A673 (cell line): ENCODE measurements around the gene ANKRD23. TPM values are rescaled to one million over a fixed set of nuclear protein-coding genes. Genes with fewer than 3 reads are reported as not detected.
"Not testable (repeated sequence)": the region's sequence is repeated elsewhere in the genome, so short reads cannot be mapped to it uniquely, and the experiment has no call there.

Source experiments
- BruUV-seq: library from RNA; stranded (reverse); fragments of 400-500 nt; replicated peaks from 2 replicates; lab custom pipeline; 2021; lab: Mats Ljungman, UMichigan
- CTCF ChIA-PET: fragments of 300-600 bp; sonication (Branson Sonifier 250); formaldehyde crosslinking; loops from one replicate; lab custom pipeline; 2022; ENCODE audit warnings: antibody characterized with exemption; lab: Charles Lee
- POLR2A ChIA-PET: fragments of 300-600 bp; sonication (Branson Sonifier 250); formaldehyde crosslinking; loops from one replicate; lab custom pipeline; 2022; ENCODE audit warnings: antibody characterized with exemption; ENCODE audit not compliant: low non-redundant PET; lab: Charles Lee
- DNase-seq: peaks from one replicate; pipeline ENCODE4 v3.0.0-alpha.2; 2015; ENCODE audit warnings: low spot score
- H3K27ac ChIP-seq: fragments of 200-600 bp; sonication (generic); 2 replicates; pipeline ENCODE4 v1.5.1; 2016; ENCODE audit warnings: mixed run types, low read depth, mild to moderate bottlenecking, mixed read lengths, antibody characterized with exemption, low read length; ENCODE audit not compliant: poor library complexity, severe bottlenecking
- H3K27me3 ChIP-seq: fragments of 200-600 bp; sonication (generic); replicated peaks from 2 replicates; pipeline ENCODE4 v1.6.1; 2017; ENCODE audit warnings: mixed run types, low read depth, mild to moderate bottlenecking, mixed read lengths, antibody characterized with exemption, low read length; ENCODE audit not compliant: insufficient read depth, poor library complexity
- H3K36me3 ChIP-seq: fragments of 200-600 bp; sonication (generic); 2 replicates; pipeline ENCODE4 v1.6.1; 2016; ENCODE audit warnings: mixed run types, mild to moderate bottlenecking, mixed read lengths, antibody characterized with exemption, low read length; ENCODE audit not compliant: insufficient read depth, poor library complexity, severe bottlenecking
- H3K4me1 ChIP-seq: fragments of 200-600 bp; sonication (generic); 2 replicates; pipeline ENCODE4 v1.6.1; 2017; ENCODE audit warnings: mixed run types, mild to moderate bottlenecking, mixed read lengths, antibody characterized with exemption, low read length; ENCODE audit not compliant: insufficient read depth, poor library complexity, severe bottlenecking
- H3K4me3 ChIP-seq: fragments of 200-600 bp; sonication (generic); 2 replicates; pipeline ENCODE4 v1.5.1; 2016; ENCODE audit warnings: low read depth, mixed run types, mild to moderate bottlenecking, mixed read lengths, low read length; ENCODE audit not compliant: poor library complexity, severe bottlenecking
- H3K9me3 ChIP-seq: fragments of 200-600 bp; sonication (generic); 2 replicates; pipeline ENCODE4 v1.6.1; 2016; ENCODE audit warnings: mixed run types, low read depth, mild to moderate bottlenecking, mixed read lengths, antibody characterized with exemption, low read length; ENCODE audit not compliant: poor library complexity, severe bottlenecking
- CTCF ChIP-seq: fragments of 300-800, 200-600 bp; sonication (generic); conservative IDR thresholded peaks from 2 replicates; pipeline ENCODE4 v1.5.1; 2017; ENCODE audit warnings: low read depth, mild to moderate bottlenecking, antibody characterized with exemption, low read length, moderate library complexity, mixed read lengths
- EZH2 ChIP-seq: fragments of 200-600 bp; sonication (generic); IDR thresholded peaks from 2 replicates; pipeline ENCODE4 v1.6.1; 2017; ENCODE audit warnings: borderline replicate concordance, low read depth, mild to moderate bottlenecking, mixed read lengths, antibody characterized with exemption, low read length; ENCODE audit not compliant: poor library complexity, severe bottlenecking
- intact Hi-C: fragments of 100-400 bp; cut with micrococcal nuclease; formaldehyde crosslinking; loops from one replicate; pipeline ENCODE4 v1.10.0; 2022; ENCODE audit not compliant: unreplicated experiment
- total RNA-seq: library from RNA; stranded (reverse); gene quantifications from 2 replicates; pipeline ENCODE4 v1.2.3, GENCODE V29; 2021

ANKRD23 gene
- total RNA-seq, 1 experiment from 2014 or later: 6.2 TPM

GRCh38 chr2:96890252-96890651 lies 46.4 kb upstream of the ANKRD23 start:
- intact Hi-C loops: no loop called here
- Histone ChIP-seq H3K36me3 (no peaks in the 10 kb centered on the region), H3K9me3 (no peaks in the 10 kb centered on the region), H3K27ac (no peak overlapping the region), H3K27me3 (no peaks in the 10 kb centered on the region), H3K4me1 (no peaks in the 10 kb centered on the region), H3K4me3 (no peak overlapping the region)
- POLR2A ChIA-PET: no interaction called here
- TF ChIP-seq CTCF (no peak), EZH2 (no peak)
- DNase-seq: no peak
- no TSS peak for BruUV-seq
- CTCF ChIA-PET: no interaction called here

DNA sequence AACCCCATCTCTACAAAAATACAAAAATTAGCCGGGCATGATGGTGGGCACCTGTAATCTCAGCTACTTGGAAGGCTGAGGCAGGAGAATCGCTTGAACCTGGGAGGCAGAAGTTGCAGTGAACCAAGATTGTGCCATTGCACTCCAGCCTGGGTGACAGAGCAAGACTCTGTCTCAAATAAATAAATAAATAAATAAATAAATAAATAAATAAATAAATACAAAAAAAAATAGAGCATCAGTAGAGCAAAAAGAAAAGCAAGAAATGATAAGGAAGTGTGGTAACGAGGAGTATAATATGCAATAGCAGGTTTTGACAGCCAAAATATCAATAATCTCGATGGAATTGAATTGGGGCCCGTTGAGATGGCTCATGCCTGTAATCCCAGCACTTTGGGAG lies 45.7 kb upstream of the ANKRD23 start:
- H3K27ac ChIP-seq, H3K4me3 ChIP-seq, H3K36me3 ChIP-seq, BruUV-seq, intact Hi-C loops, POLR2A ChIA-PET, DNase-seq, H3K4me1 ChIP-seq, H3K27me3 ChIP-seq, CTCF ChIA-PET, H3K9me3 ChIP-seq: not testable (repeated sequence)

GRCh38 chr2:96888072-96889011 lies 44.5 kb upstream of the ANKRD23 start:
- CTCF ChIA-PET: interaction anchor here (0.5 kb wide), 1 partner anchor 20 kb away, joined by 3 read pairs; no protein-coding TSS in a partner anchor
- H3K27ac ChIP-seq: no peak overlapping the region
- POLR2A ChIA-PET: no interaction called here
- H3K4me3 ChIP-seq: no peak overlapping the region
- no peak for DNase-seq
- no peak for TF ChIP-seq CTCF
- no peak for TF ChIP-seq EZH2
- H3K9me3 ChIP-seq: no peaks in the 10 kb centered on the region
- H3K27me3 ChIP-seq: no peaks in the 10 kb centered on the region
- no peaks in the 10 kb centered on the region for H3K36me3 ChIP-seq
- H3K4me1 ChIP-seq: no peaks in the 10 kb centered on the region
- no TSS peak for BruUV-seq
- intact Hi-C loops: no loop called here
